ENCODE measurements around the gene MAGI3. TPM values are rescaled to one million over a fixed set of nuclear protein-coding genes. Genes with fewer than 3 reads are reported as not detected.
A peak's percentile ranks its signal among the peaks of the same experiment; 100 is the strongest.
"Not testable (repeated sequence)": the region's sequence is repeated elsewhere in the genome, so short reads cannot be mapped to it uniquely, and the experiment has no call there.

The MAGI3 gene
- polyA plus RNA-seq, 3 donors from 2014 or later: 0.15 TPM; not detected in 2

GRCh38 chr1:113409363-113409762 lies 19.0 kb downstream of the MAGI3 start:
- Mint-ChIP-seq H3K9me3 (no peaks in the 10 kb centered on the region), H3K36me3 (no peaks in the 10 kb centered on the region), H3K4me3 (no peak overlapping the region), H3K4me1 (no peaks in the 10 kb centered on the region), H3K27me3 (ENCODE audit: low read depth in 3 of 3) (peaks cover 2 to 9% (median 7%) of the 10 kb centered on the region in 3 donors), H3K27ac (no peak overlapping the region)
- no peak for DNase-seq

GRCh38 chr1:113412020-113412419 lies 21.7 kb downstream of the MAGI3 start:
- H3K4me1 Mint-ChIP-seq, H3K36me3 Mint-ChIP-seq, H3K4me3 Mint-ChIP-seq, H3K9me3 Mint-ChIP-seq, H3K27ac Mint-ChIP-seq, DNase-seq: not testable (repeated sequence)
- H3K27me3 Mint-ChIP-seq (ENCODE audit: low read depth in 3 of 3): peaks cover 11 to 13% (median 12%) of the 10 kb centered on the region in 3 donors

- Mint-ChIP-seq H3K36me3 (no peaks in the 10 kb centered on the region), H3K27me3 (ENCODE audit: low read depth in 3 of 3) (peaks cover 14 to 19% (median 15%) of the 10 kb centered on the region in 3 donors), H3K9me3 (peaks cover 0 to 3% (median 0%) of the 10 kb centered on the region in 6 donors), H3K27ac (peak overlapping the region in 2 of 6 donors; percentile 36 to 51), H3K4me3 (no peak overlapping the region), H3K4me1 (no peaks in the 10 kb centered on the region)
- peak in 1 of 3 donors; percentile 14 for DNase-seq
These were observed 25.2 kb downstream of the MAGI3 start for GRCh38 chr1:113415310-113416070.

GRCh38 chr1:113416071-113416470 lies 25.8 kb downstream of the MAGI3 start:
- H3K4me3 Mint-ChIP-seq, H3K27ac Mint-ChIP-seq, H3K9me3 Mint-ChIP-seq, H3K4me1 Mint-ChIP-seq, DNase-seq, H3K36me3 Mint-ChIP-seq: not testable (repeated sequence)
- H3K27me3 Mint-ChIP-seq (ENCODE audit: low read depth in 3 of 3): peaks cover 13 to 19% (median 14%) of the 10 kb centered on the region in 3 donors

- Mint-ChIP-seq H3K4me3 (no peak overlapping the region), H3K36me3 (no peaks in the 10 kb centered on the region), H3K27ac (peak overlapping the region in 1 of 6 donors; percentile 31), H3K4me1 (no peaks in the 10 kb centered on the region), H3K27me3 (ENCODE audit: low read depth in 3 of 3) (peaks cover 13 to 19% (median 14%) of the 10 kb centered on the region in 3 donors), H3K9me3 (peaks cover 0 to 3% (median 0%) of the 10 kb centered on the region in 6 donors)
- DNase-seq: no peak
These were observed 26.2 kb downstream of the MAGI3 start for GRCh38 chr1:113416496-113416895.

- DNase-seq: no peak
- Mint-ChIP-seq H3K4me3 (no peak overlapping the region), H3K27me3 (ENCODE audit: low read depth in 3 of 3) (peaks cover 2 to 9% (median 2%) of the 10 kb centered on the region in 3 donors), H3K9me3 (peaks cover 0 to 3% (median 0%) of the 10 kb centered on the region in 6 donors), H3K27ac (no peak overlapping the region), H3K36me3 (no peaks in the 10 kb centered on the region), H3K4me1 (no peaks in the 10 kb centered on the region)
These were observed 32.2 kb downstream of the MAGI3 start for GRCh38 chr1:113422315-113423068.

GRCh38 chr1:113423826-113424225 lies 33.5 kb downstream of the MAGI3 start:
- Mint-ChIP-seq H3K36me3 (no peaks in the 10 kb centered on the region), H3K4me3 (no peak overlapping the region), H3K27me3 (ENCODE audit: low read depth in 3 of 3) (peaks cover 0 to 8% (median 2%) of the 10 kb centered on the region in 3 donors), H3K27ac (no peak overlapping the region), H3K9me3 (peaks cover 0 to 1% (median 0%) of the 10 kb centered on the region in 6 donors), H3K4me1 (no peaks in the 10 kb centered on the region)
- no peak for DNase-seq

- H3K27me3 Mint-ChIP-seq (ENCODE audit: low read depth in 3 of 3): peaks cover 0 to 2% (median 2%) of the 10 kb centered on the region in 3 donors
- no peaks in the 10 kb centered on the region for H3K36me3 Mint-ChIP-seq
- H3K4me3 Mint-ChIP-seq: no peak overlapping the region
- H3K4me1 Mint-ChIP-seq: no peaks in the 10 kb centered on the region
- no peak overlapping the region for H3K27ac Mint-ChIP-seq
- H3K9me3 Mint-ChIP-seq: no peaks in the 10 kb centered on the region
- DNase-seq: no peak
These were observed 39.3 kb downstream of the MAGI3 start for GRCh38 chr1:113429461-113430153.

- DNase-seq: no peak
- Mint-ChIP-seq H3K9me3 (peaks cover 0 to 1% (median 0%) of the 10 kb centered on the region in 6 donors), H3K27ac (no peak overlapping the region), H3K4me1 (no peaks in the 10 kb centered on the region), H3K36me3 (no peaks in the 10 kb centered on the region), H3K27me3 (ENCODE audit: low read depth in 3 of 3) (peaks cover 2 to 9% (median 6%) of the 10 kb centered on the region in 3 donors), H3K4me3 (no peak overlapping the region)
These were observed 42.9 kb downstream of the MAGI3 start for GRCh38 chr1:113433184-113433583.

GRCh38 chr1:113434081-113434873 lies 44.0 kb downstream of the MAGI3 start:
- H3K4me1 Mint-ChIP-seq: no peaks in the 10 kb centered on the region
- no peaks in the 10 kb centered on the region for H3K36me3 Mint-ChIP-seq
- no peak overlapping the region for H3K4me3 Mint-ChIP-seq
- peaks cover 0 to 1% (median 0%) of the 10 kb centered on the region in 6 donors for H3K9me3 Mint-ChIP-seq
- H3K27me3 Mint-ChIP-seq (ENCODE audit: low read depth in 3 of 3): peaks cover 2 to 11% (median 9%) of the 10 kb centered on the region in 3 donors
- DNase-seq: no peak
- H3K27ac Mint-ChIP-seq: no peak overlapping the region

- no peak for DNase-seq
- no peak overlapping the region for H3K4me3 Mint-ChIP-seq
- peaks cover 3 to 11% (median 9%) of the 10 kb centered on the region in 3 donors for H3K27me3 Mint-ChIP-seq (ENCODE audit: low read depth in 3 of 3)
- no peaks in the 10 kb centered on the region for H3K4me1 Mint-ChIP-seq
- H3K9me3 Mint-ChIP-seq: peaks cover 0 to 1% (median 0%) of the 10 kb centered on the region in 6 donors
- no peaks in the 10 kb centered on the region for H3K36me3 Mint-ChIP-seq
- no peak overlapping the region for H3K27ac Mint-ChIP-seq
These were observed 44.5 kb downstream of the MAGI3 start for GRCh38 chr1:113434874-113435175.

GRCh38 chr1:113437554-113438341 lies 47.4 kb downstream of the MAGI3 start:
- no peak for DNase-seq
- H3K4me3 Mint-ChIP-seq: no peak overlapping the region
- peaks cover 4 to 11% (median 9%) of the 10 kb centered on the region in 3 donors for H3K27me3 Mint-ChIP-seq (ENCODE audit: low read depth in 3 of 3)
- no peak overlapping the region for H3K27ac Mint-ChIP-seq
- peaks cover 0 to 1% (median 0%) of the 10 kb centered on the region in 6 donors for H3K9me3 Mint-ChIP-seq
- H3K36me3 Mint-ChIP-seq: no peaks in the 10 kb centered on the region
- H3K4me1 Mint-ChIP-seq: no peaks in the 10 kb centered on the region
